ENCODE measurements around the gene CTNND2.

DNA sequence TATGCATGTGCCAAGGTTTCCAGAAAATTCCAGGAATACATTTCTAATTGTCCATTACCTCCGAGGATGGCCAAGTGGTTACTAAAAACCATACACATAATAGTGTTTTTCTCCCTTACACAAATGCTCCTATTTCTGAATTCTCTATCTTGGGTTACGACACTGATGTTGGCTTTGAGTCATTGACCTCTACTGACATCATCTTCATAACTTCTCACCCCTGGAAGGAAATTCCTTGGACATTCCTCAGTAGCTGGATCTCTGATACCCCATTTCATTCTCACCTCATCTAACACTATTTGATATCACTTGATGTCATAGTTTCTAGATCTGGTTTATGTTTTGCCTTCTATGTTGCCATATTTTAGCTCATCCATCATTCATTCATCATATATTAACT, 287.2 kb downstream of the CTNND2 start:
- TF ChIP-seq LARP7 (IDR thresholded peaks at IDR 0.05), result no peak
- TF ChIP-seq, protein P1, sequence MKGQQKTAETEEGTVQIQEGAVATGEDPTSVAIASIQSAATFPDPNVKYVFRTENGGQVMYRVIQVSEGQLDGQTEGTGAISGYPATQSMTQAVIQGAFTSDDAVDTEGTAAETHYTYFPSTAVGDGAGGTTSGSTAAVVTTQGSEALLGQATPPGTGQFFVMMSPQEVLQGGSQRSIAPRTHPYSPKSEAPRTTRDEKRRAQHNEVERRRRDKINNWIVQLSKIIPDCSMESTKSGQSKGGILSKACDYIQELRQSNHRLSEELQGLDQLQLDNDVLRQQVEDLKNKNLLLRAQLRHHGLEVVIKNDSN (CRISPR knock-in tag; IDR thresholded peaks at IDR 0.05), result no peak
- no peak for TF ChIP-seq CBX3 (IDR thresholded peaks at IDR 0.05; ENCODE audit: borderline replicate concordance in 1 of 2, low read length in 2 of 2)
- TF ChIP-seq, protein P2, sequence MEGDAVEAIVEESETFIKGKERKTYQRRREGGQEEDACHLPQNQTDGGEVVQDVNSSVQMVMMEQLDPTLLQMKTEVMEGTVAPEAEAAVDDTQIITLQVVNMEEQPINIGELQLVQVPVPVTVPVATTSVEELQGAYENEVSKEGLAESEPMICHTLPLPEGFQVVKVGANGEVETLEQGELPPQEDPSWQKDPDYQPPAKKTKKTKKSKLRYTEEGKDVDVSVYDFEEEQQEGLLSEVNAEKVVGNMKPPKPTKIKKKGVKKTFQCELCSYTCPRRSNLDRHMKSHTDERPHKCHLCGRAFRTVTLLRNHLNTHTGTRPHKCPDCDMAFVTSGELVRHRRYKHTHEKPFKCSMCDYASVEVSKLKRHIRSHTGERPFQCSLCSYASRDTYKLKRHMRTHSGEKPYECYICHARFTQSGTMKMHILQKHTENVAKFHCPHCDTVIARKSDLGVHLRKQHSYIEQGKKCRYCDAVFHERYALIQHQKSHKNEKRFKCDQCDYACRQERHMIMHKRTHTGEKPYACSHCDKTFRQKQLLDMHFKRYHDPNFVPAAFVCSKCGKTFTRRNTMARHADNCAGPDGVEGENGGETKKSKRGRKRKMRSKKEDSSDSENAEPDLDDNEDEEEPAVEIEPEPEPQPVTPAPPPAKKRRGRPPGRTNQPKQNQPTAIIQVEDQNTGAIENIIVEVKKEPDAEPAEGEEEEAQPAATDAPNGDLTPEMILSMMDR (IDR thresholded peaks at IDR 0.05 in 2 of 3, conservative IDR thresholded peaks at IDR 0.05 in 1 of 3; ENCODE audit: insufficient read depth in 2 of 3, low read depth in 1 of 3, low read length in 3 of 3), result no peak
- no peak for TF ChIP-seq ATF7 (IDR thresholded peaks at IDR 0.05)
- TF ChIP-seq POLR3A (IDR thresholded peaks at IDR 0.05; ENCODE audit: borderline replicate concordance, extremely low read depth, insufficient read depth, insufficient read length), result no peak
- TF ChIP-seq, protein P3, sequence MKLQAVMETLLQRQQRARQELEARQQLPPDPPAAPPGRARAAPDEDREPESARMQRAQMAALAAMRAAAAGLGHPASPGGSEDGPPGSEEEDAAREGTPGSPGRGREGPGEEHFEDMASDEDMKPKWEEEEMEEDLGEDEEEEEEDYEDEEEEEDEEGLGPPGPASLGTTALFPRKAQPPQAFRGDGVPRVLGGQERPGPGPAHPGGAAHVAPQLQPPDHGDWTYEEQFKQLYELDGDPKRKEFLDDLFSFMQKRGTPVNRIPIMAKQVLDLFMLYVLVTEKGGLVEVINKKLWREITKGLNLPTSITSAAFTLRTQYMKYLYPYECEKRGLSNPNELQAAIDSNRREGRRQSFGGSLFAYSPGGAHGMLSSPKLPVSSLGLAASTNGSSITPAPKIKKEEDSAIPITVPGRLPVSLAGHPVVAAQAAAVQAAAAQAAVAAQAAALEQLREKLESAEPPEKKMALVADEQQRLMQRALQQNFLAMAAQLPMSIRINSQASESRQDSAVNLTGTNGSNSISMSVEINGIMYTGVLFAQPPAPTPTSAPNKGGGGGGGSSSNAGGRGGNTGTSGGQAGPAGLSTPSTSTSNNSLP (IDR thresholded peaks at IDR 0.05; ENCODE audit: borderline replicate concordance, low read depth, low read length), result no peak
- TF ChIP-seq, protein P4, sequence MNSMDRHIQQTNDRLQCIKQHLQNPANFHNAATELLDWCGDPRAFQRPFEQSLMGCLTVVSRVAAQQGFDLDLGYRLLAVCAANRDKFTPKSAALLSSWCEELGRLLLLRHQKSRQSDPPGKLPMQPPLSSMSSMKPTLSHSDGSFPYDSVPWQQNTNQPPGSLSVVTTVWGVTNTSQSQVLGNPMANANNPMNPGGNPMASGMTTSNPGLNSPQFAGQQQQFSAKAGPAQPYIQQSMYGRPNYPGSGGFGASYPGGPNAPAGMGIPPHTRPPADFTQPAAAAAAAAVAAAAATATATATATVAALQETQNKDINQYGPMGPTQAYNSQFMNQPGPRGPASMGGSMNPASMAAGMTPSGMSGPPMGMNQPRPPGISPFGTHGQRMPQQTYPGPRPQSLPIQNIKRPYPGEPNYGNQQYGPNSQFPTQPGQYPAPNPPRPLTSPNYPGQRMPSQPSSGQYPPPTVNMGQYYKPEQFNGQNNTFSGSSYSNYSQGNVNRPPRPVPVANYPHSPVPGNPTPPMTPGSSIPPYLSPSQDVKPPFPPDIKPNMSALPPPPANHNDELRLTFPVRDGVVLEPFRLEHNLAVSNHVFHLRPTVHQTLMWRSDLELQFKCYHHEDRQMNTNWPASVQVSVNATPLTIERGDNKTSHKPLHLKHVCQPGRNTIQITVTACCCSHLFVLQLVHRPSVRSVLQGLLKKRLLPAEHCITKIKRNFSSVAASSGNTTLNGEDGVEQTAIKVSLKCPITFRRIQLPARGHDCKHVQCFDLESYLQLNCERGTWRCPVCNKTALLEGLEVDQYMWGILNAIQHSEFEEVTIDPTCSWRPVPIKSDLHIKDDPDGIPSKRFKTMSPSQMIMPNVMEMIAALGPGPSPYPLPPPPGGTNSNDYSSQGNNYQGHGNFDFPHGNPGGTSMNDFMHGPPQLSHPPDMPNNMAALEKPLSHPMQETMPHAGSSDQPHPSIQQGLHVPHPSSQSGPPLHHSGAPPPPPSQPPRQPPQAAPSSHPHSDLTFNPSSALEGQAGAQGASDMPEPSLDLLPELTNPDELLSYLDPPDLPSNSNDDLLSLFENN (IDR thresholded peaks at IDR 0.05; ENCODE audit: low read depth in 2 of 2, low read length in 2 of 2), result no peak

All from K562 (cell line).